ENCODE results near the gene RAB36. TPM values are rescaled to one million over a fixed set of nuclear protein-coding genes. Genes with fewer than 3 reads are reported as not detected.

The RAB36 gene
- total and polyA plus RNA-seq, 2 experiments from 2014 or later: 2.7 to 5.3 TPM

GRCh38 chr22:23169043-23169406 is 23.7 kb downstream of the RAB36 start:
- no peaks in the 10 kb centered on the region for H3K27me3 ChIP-seq
- peaks cover 3% of the 10 kb centered on the region for H3K4me1 ChIP-seq (ENCODE audit: insufficient read depth)
- TF ChIP-seq EZH2 (IDR thresholded peaks at IDR 0.05; ENCODE audit: borderline replicate concordance): no peak
- WGBS (ENCODE audit: low lambda C conversion rate, missing lambda C conversion rate): 94% methylated on average over 4 of the region's 4 CpGs
- H3K4me2 ChIP-seq: no peak overlapping the region
- no peak overlapping the region for H2AFZ ChIP-seq
- H4K20me1 ChIP-seq (ENCODE audit: insufficient read depth, poor library complexity, severe bottlenecking): no peaks in the 10 kb centered on the region
- no peak overlapping the region for H3K27ac ChIP-seq
- no peak for DNase-seq (ENCODE audit: low spot score)
- H3K4me3 ChIP-seq: no peak overlapping the region
- no peaks in the 10 kb centered on the region for H3K79me2 ChIP-seq
- no peaks in the 10 kb centered on the region for H3K9me2 ChIP-seq (replicated peaks; ENCODE audit: insufficient read depth)
- H3K9me3 ChIP-seq (ENCODE audit: low read depth): no peaks in the 10 kb centered on the region
- H3K36me3 ChIP-seq (replicated peaks; ENCODE audit: insufficient read depth, low read depth): no peaks in the 10 kb centered on the region

DNA sequence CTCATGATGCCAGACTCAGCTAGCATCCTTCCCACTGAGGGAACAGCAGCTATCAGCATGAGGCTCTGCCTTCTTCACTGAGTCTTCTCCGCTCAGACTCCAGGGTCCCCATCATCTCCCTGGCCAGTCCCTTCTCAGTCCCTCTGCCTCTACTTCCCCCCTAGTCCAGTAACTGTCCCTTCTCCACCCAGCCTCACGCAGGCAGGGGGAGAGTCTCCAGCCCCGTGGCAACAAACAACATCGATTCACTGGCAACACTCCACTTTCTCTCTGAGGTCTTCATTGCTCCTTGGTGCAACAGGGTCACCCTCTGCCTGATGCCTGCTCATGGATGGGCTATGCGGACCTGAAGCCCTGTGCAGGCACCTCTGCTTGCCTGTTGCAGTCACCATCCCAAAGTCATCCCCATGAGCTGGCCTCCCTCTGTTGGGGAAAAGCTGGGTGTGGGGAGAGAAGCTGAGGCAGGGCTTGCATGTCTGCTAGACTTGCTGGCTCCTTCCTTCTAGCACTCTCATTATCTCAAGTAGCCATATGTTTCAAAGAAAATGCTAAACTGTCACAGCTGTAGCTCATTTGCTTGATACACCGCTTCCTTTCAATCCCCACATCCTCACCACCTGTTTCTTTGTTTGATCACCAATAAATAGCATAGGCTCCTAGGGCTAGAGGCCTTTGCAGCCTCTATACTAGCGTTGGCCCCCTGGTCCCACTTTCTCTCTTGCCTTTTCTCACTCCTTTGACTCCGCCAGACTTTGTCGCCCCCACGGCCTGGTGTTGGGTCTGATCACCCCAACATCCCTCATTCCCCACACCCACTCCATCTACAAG is 30.8 kb downstream of the RAB36 start:
- Histone ChIP-seq H3K9me3 (ENCODE audit: low read depth) (no peaks in the 10 kb centered on the region), H3K36me3 (replicated peaks; ENCODE audit: insufficient read depth, low read depth) (no peaks in the 10 kb centered on the region), H2AFZ (no peak overlapping the region), H3K27me3 (no peaks in the 10 kb centered on the region), H3K27ac (no peak overlapping the region), H3K4me1 (ENCODE audit: insufficient read depth) (peaks cover 18% of the 10 kb centered on the region), H3K4me3 (no peak overlapping the region), H3K79me2 (no peaks in the 10 kb centered on the region), H3K4me2 (no peak overlapping the region), H3K9me2 (replicated peaks; ENCODE audit: insufficient read depth) (no peaks in the 10 kb centered on the region), H4K20me1 (ENCODE audit: insufficient read depth, poor library complexity, severe bottlenecking) (no peaks in the 10 kb centered on the region)
- DNase-seq (ENCODE audit: low spot score): no peak
- no peak for TF ChIP-seq EZH2 (IDR thresholded peaks at IDR 0.05; ENCODE audit: borderline replicate concordance)
- no peak for TF ChIP-seq EZH2phosphoT487 (IDR thresholded peaks at IDR 0.05; ENCODE audit: low read depth, severe bottlenecking, unreplicated experiment)
- WGBS (ENCODE audit: low lambda C conversion rate, missing lambda C conversion rate): 99% methylated on average over 10 of the region's 10 CpGs

GRCh38 chr22:23176645-23177027 is 31.4 kb downstream of the RAB36 start:
- Histone ChIP-seq H3K9me3 (ENCODE audit: low read depth) (no peaks in the 10 kb centered on the region), H3K27ac (no peak overlapping the region), H4K20me1 (ENCODE audit: insufficient read depth, poor library complexity, severe bottlenecking) (peaks cover 4% of the 10 kb centered on the region), H3K9me2 (replicated peaks; ENCODE audit: insufficient read depth) (no peaks in the 10 kb centered on the region), H3K79me2 (peaks cover 5% of the 10 kb centered on the region), H2AFZ (no peak overlapping the region), H3K27me3 (no peaks in the 10 kb centered on the region), H3K4me1 (ENCODE audit: insufficient read depth) (peaks cover 21% of the 10 kb centered on the region), H3K4me3 (no peak overlapping the region), H3K4me2 (no peak overlapping the region), H3K36me3 (replicated peaks; ENCODE audit: insufficient read depth, low read depth) (no peaks in the 10 kb centered on the region)
- WGBS (ENCODE audit: low lambda C conversion rate, missing lambda C conversion rate): 91% methylated on average over 9 of the region's 9 CpGs
- no peak for DNase-seq (ENCODE audit: low spot score)
- TF ChIP-seq EZH2 (IDR thresholded peaks at IDR 0.05; ENCODE audit: borderline replicate concordance): no peak
- TF ChIP-seq, protein P1, sequence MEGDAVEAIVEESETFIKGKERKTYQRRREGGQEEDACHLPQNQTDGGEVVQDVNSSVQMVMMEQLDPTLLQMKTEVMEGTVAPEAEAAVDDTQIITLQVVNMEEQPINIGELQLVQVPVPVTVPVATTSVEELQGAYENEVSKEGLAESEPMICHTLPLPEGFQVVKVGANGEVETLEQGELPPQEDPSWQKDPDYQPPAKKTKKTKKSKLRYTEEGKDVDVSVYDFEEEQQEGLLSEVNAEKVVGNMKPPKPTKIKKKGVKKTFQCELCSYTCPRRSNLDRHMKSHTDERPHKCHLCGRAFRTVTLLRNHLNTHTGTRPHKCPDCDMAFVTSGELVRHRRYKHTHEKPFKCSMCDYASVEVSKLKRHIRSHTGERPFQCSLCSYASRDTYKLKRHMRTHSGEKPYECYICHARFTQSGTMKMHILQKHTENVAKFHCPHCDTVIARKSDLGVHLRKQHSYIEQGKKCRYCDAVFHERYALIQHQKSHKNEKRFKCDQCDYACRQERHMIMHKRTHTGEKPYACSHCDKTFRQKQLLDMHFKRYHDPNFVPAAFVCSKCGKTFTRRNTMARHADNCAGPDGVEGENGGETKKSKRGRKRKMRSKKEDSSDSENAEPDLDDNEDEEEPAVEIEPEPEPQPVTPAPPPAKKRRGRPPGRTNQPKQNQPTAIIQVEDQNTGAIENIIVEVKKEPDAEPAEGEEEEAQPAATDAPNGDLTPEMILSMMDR (IDR thresholded peaks at IDR 0.05; ENCODE audit: poor library complexity): no peak
- TF ChIP-seq EZH2phosphoT487 (IDR thresholded peaks at IDR 0.05; ENCODE audit: low read depth, severe bottlenecking, unreplicated experiment): no peak

DNA sequence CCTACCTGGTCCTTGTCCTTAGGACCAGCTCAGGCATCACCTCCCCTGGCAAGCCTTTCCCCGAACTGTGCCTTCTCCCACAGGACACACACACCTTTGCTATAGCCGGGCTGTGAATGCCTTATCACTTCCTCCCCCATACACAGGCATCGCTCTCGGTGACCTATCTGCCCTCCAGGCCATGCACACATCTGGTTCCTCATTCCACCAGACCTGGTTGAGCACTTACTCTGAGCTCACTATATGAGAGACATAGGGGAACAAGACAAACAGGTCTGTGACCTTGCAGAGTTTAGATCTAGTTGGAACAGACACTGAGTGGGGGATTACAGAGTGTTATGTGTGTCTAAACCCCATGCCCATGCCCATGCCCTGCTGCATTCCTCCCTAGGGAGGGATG is 31.9 kb downstream of the RAB36 start:
- H3K27ac ChIP-seq: no peak overlapping the region
- H3K79me2 ChIP-seq: peaks cover 11% of the 10 kb centered on the region
- no peaks in the 10 kb centered on the region for H3K27me3 ChIP-seq
- H3K4me2 ChIP-seq: no peak overlapping the region
- H3K4me3 ChIP-seq: no peak overlapping the region
- H3K36me3 ChIP-seq (replicated peaks; ENCODE audit: insufficient read depth, low read depth): no peaks in the 10 kb centered on the region
- H4K20me1 ChIP-seq (ENCODE audit: insufficient read depth, poor library complexity, severe bottlenecking): peaks cover 10% of the 10 kb centered on the region
- no peaks in the 10 kb centered on the region for H3K9me3 ChIP-seq (ENCODE audit: low read depth)
- no peak overlapping the region for H2AFZ ChIP-seq
- 81% methylated on average over 4 of the region's 4 CpGs for WGBS (ENCODE audit: low lambda C conversion rate, missing lambda C conversion rate)
- peaks cover 26% of the 10 kb centered on the region for H3K4me1 ChIP-seq (ENCODE audit: insufficient read depth)
- no peaks in the 10 kb centered on the region for H3K9me2 ChIP-seq (replicated peaks; ENCODE audit: insufficient read depth)
- no peak for DNase-seq (ENCODE audit: low spot score)
- no peak for TF ChIP-seq EZH2phosphoT487 (IDR thresholded peaks at IDR 0.05; ENCODE audit: low read depth, severe bottlenecking, unreplicated experiment)
- TF ChIP-seq, protein P1 (IDR thresholded peaks at IDR 0.05; ENCODE audit: poor library complexity): no peak
- no peak for TF ChIP-seq EZH2 (IDR thresholded peaks at IDR 0.05; ENCODE audit: borderline replicate concordance)
